ENCODE data around the gene LZIC.

Gene LZIC

GRCh38 chr1:9891207-9891606, 52.0 kb downstream of the LZIC start:
- Histone ChIP-seq H3K4me2 (ENCODE audit: low read length, poor library complexity, severe bottlenecking) (no peak overlapping the region), H3K18ac (ENCODE audit: low read depth in 1 of 2, low read length in 2 of 2) (peak overlapping the region; percentile 22 to 82), H2BK120ac (ENCODE audit: low read depth, low read length) (peak overlapping the region; percentile 89), H3K14ac (ENCODE audit: low read length in 2 of 2) (no peak overlapping the region), H3K27ac (ENCODE audit: low read length, poor library complexity, severe bottlenecking) (peak overlapping the region; percentile 74), H3K4me3 (ENCODE audit: insufficient read depth in 1 of 2, low read depth in 1 of 2, low read length in 2 of 2) (peak overlapping the region in 1 of 2 experiments; percentile 35), H3K79me1 (replicated peaks; ENCODE audit: low read length, poor library complexity, severe bottlenecking) (peaks cover 23% of the 10 kb centered on the region), H2AK5ac (ENCODE audit: low read length, severe bottlenecking) (peak overlapping the region; percentile 19), H3K27me3 (ENCODE audit: control insufficient read depth in 1 of 2, insufficient read depth in 1 of 2, low read length in 2 of 2) (no peaks in the 10 kb centered on the region), H3K4ac (ENCODE audit: low read depth in 1 of 2, low read length in 2 of 2) (peak overlapping the region in 1 of 2 experiments; percentile 82), H3K23ac (ENCODE audit: low read length in 2 of 2) (no peak overlapping the region), H2BK15ac (ENCODE audit: low read depth, poor library complexity, severe bottlenecking) (no peak overlapping the region), H2AFZ (ENCODE audit: low read depth, low read length) (no peak overlapping the region), H3K4me1 (ENCODE audit: control insufficient read depth, insufficient read depth, low read depth, low read length) (peaks cover 33% of the 10 kb centered on the region), H4K91ac (ENCODE audit: low read length) (peak overlapping the region; percentile 90), H3K9ac (ENCODE audit: low read length) (peak overlapping the region; percentile 26), H4K8ac (ENCODE audit: low read length) (peak overlapping the region; percentile 80), H3K36me3 (ENCODE audit: control insufficient read depth in 1 of 2, insufficient read depth in 2 of 2, low read depth in 1 of 2, low read length in 2 of 2) (peaks cover 0 to 15% of the 10 kb centered on the region in 2 experiments), H2BK5ac (ENCODE audit: low read depth, low read length, poor library complexity, severe bottlenecking) (no peak overlapping the region), H3K9me3 (ENCODE audit: control insufficient read depth, low read length) (no peaks in the 10 kb centered on the region), H2BK12ac (ENCODE audit: low read length in 2 of 2) (peak overlapping the region; percentile 3 to 57)
- WGBS: 46% methylated on average over 5 of the region's 5 CpGs
- no peak for DNase-seq

GRCh38 chr1:9890224-9890731, 52.9 kb downstream of the LZIC start:
- H4K91ac ChIP-seq (ENCODE audit: low read length): no peak overlapping the region
- H3K18ac ChIP-seq (ENCODE audit: low read depth in 1 of 2, low read length in 2 of 2): peak overlapping the region in 1 of 2 experiments; percentile 71
- H3K9ac ChIP-seq (ENCODE audit: low read length): peak overlapping the region; percentile 5
- peak overlapping the region; percentile 82 for H3K27ac ChIP-seq (ENCODE audit: low read length, poor library complexity, severe bottlenecking)
- peaks cover 0 to 18% of the 10 kb centered on the region in 2 experiments for H3K36me3 ChIP-seq (ENCODE audit: control insufficient read depth in 1 of 2, insufficient read depth in 2 of 2, low read depth in 1 of 2, low read length in 2 of 2)
- H2BK5ac ChIP-seq (ENCODE audit: low read depth, low read length, poor library complexity, severe bottlenecking): peak overlapping the region; percentile 19
- peak overlapping the region in 1 of 2 experiments; percentile 19 for H3K4me3 ChIP-seq (ENCODE audit: insufficient read depth in 1 of 2, low read depth in 1 of 2, low read length in 2 of 2)
- peak overlapping the region; percentile 79 for H4K8ac ChIP-seq (ENCODE audit: low read length)
- H2AK5ac ChIP-seq (ENCODE audit: low read length, severe bottlenecking): no peak overlapping the region
- peak overlapping the region; percentile 45 for H3K4me2 ChIP-seq (ENCODE audit: low read length, poor library complexity, severe bottlenecking)
- no peak overlapping the region for H2BK12ac ChIP-seq (ENCODE audit: low read length in 2 of 2)
- H3K27me3 ChIP-seq (ENCODE audit: control insufficient read depth in 1 of 2, insufficient read depth in 1 of 2, low read length in 2 of 2): no peaks in the 10 kb centered on the region
- no peak overlapping the region for H3K23ac ChIP-seq (ENCODE audit: low read length in 2 of 2)
- peak overlapping the region in 1 of 2 experiments; percentile 24 for H3K4ac ChIP-seq (ENCODE audit: low read depth in 1 of 2, low read length in 2 of 2)
- peaks cover 36% of the 10 kb centered on the region for H3K4me1 ChIP-seq (ENCODE audit: control insufficient read depth, insufficient read depth, low read depth, low read length)
- peaks cover 25% of the 10 kb centered on the region for H3K79me1 ChIP-seq (replicated peaks; ENCODE audit: low read length, poor library complexity, severe bottlenecking)
- no peak overlapping the region for H2BK15ac ChIP-seq (ENCODE audit: low read depth, poor library complexity, severe bottlenecking)
- H3K9me3 ChIP-seq (ENCODE audit: control insufficient read depth, low read length): no peaks in the 10 kb centered on the region
- no peak overlapping the region for H2BK120ac ChIP-seq (ENCODE audit: low read depth, low read length)
- H3K14ac ChIP-seq (ENCODE audit: low read length in 2 of 2): no peak overlapping the region
- 15% methylated on average over 6 of the region's 6 CpGs for WGBS
- peak; percentile 91 for DNase-seq
- H2AFZ ChIP-seq (ENCODE audit: low read depth, low read length): no peak overlapping the region

DNA sequence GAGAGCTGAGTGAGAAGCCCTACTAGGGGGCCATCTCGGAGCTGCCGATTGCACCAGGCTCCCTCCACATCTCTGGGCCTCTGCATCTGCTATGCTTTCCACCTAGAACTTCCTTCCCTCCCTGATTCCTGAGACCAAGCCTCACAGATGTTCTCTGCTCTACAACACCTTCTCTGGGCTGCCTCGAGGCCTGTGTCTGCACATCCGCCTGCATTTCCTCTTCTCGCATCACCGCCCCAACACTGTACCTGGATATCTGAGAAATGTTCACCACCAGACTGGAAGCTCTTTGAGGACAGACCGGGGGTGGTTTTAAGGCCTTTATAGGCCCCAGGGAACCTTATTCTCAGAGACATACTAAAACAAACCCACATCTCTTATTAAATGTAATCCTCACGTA, 53.8 kb downstream of the LZIC start:
- Histone ChIP-seq H4K91ac (ENCODE audit: low read length) (no peak overlapping the region), H2BK12ac (ENCODE audit: low read length in 2 of 2) (peak overlapping the region in 1 of 2 experiments; percentile 28), H3K9ac (ENCODE audit: low read length) (no peak overlapping the region), H3K9me3 (ENCODE audit: control insufficient read depth, low read length) (no peaks in the 10 kb centered on the region), H2AK5ac (ENCODE audit: low read length, severe bottlenecking) (peak overlapping the region; percentile 54), H2BK15ac (ENCODE audit: low read depth, poor library complexity, severe bottlenecking) (no peak overlapping the region), H3K14ac (ENCODE audit: low read length in 2 of 2) (peak overlapping the region in 1 of 2 experiments; percentile 68), H3K23ac (ENCODE audit: low read length in 2 of 2) (peak overlapping the region in 1 of 2 experiments; percentile 66), H2BK5ac (ENCODE audit: low read depth, low read length, poor library complexity, severe bottlenecking) (no peak overlapping the region), H3K27ac (ENCODE audit: low read length, poor library complexity, severe bottlenecking) (peak overlapping the region; percentile 11), H3K36me3 (ENCODE audit: control insufficient read depth in 1 of 2, insufficient read depth in 2 of 2, low read depth in 1 of 2, low read length in 2 of 2) (peaks cover 0 to 23% of the 10 kb centered on the region in 2 experiments), H3K4me1 (ENCODE audit: control insufficient read depth, insufficient read depth, low read depth, low read length) (peaks cover 36% of the 10 kb centered on the region), H3K4me3 (ENCODE audit: insufficient read depth in 1 of 2, low read depth in 1 of 2, low read length in 2 of 2) (no peak overlapping the region), H3K27me3 (ENCODE audit: control insufficient read depth in 1 of 2, insufficient read depth in 1 of 2, low read length in 2 of 2) (no peaks in the 10 kb centered on the region), H2AFZ (ENCODE audit: low read depth, low read length) (no peak overlapping the region), H4K8ac (ENCODE audit: low read length) (peak overlapping the region; percentile 27), H3K4ac (ENCODE audit: low read depth in 1 of 2, low read length in 2 of 2) (peak overlapping the region in 1 of 2 experiments; percentile 35), H3K4me2 (ENCODE audit: low read length, poor library complexity, severe bottlenecking) (no peak overlapping the region), H3K79me1 (replicated peaks; ENCODE audit: low read length, poor library complexity, severe bottlenecking) (peaks cover 31% of the 10 kb centered on the region), H3K18ac (ENCODE audit: low read depth in 1 of 2, low read length in 2 of 2) (no peak overlapping the region), H2BK120ac (ENCODE audit: low read depth, low read length) (no peak overlapping the region)
- no peak for DNase-seq
- 95% methylated on average over 8 of the region's 8 CpGs for WGBS

- Histone ChIP-seq H2BK5ac (ENCODE audit: low read depth, low read length, poor library complexity, severe bottlenecking) (no peak overlapping the region), H3K36me3 (ENCODE audit: control insufficient read depth in 1 of 2, insufficient read depth in 2 of 2, low read depth in 1 of 2, low read length in 2 of 2) (peaks cover 0 to 28% of the 10 kb centered on the region in 2 experiments), H3K18ac (ENCODE audit: low read depth in 1 of 2, low read length in 2 of 2) (no peak overlapping the region), H2AFZ (ENCODE audit: low read depth, low read length) (no peak overlapping the region), H3K4ac (ENCODE audit: low read depth in 1 of 2, low read length in 2 of 2) (peak overlapping the region in 1 of 2 experiments; percentile 46), H3K27ac (ENCODE audit: low read length, poor library complexity, severe bottlenecking) (no peak overlapping the region), H3K4me3 (ENCODE audit: insufficient read depth in 1 of 2, low read depth in 1 of 2, low read length in 2 of 2) (no peak overlapping the region), H2BK15ac (ENCODE audit: low read depth, poor library complexity, severe bottlenecking) (peak overlapping the region; percentile 13), H2BK120ac (ENCODE audit: low read depth, low read length) (no peak overlapping the region), H3K4me2 (ENCODE audit: low read length, poor library complexity, severe bottlenecking) (no peak overlapping the region), H3K9me3 (ENCODE audit: control insufficient read depth, low read length) (no peaks in the 10 kb centered on the region), H4K91ac (ENCODE audit: low read length) (no peak overlapping the region), H2AK5ac (ENCODE audit: low read length, severe bottlenecking) (peak overlapping the region; percentile 33), H2BK12ac (ENCODE audit: low read length in 2 of 2) (peak overlapping the region in 1 of 2 experiments; percentile 28), H3K79me1 (replicated peaks; ENCODE audit: low read length, poor library complexity, severe bottlenecking) (peaks cover 33% of the 10 kb centered on the region), H3K9ac (ENCODE audit: low read length) (no peak overlapping the region), H3K27me3 (ENCODE audit: control insufficient read depth in 1 of 2, insufficient read depth in 1 of 2, low read length in 2 of 2) (peaks cover 0 to 3% of the 10 kb centered on the region in 2 experiments), H3K23ac (ENCODE audit: low read length in 2 of 2) (no peak overlapping the region), H4K8ac (ENCODE audit: low read length) (peak overlapping the region; percentile 51), H3K4me1 (ENCODE audit: control insufficient read depth, insufficient read depth, low read depth, low read length) (peaks cover 38% of the 10 kb centered on the region), H3K14ac (ENCODE audit: low read length in 2 of 2) (no peak overlapping the region)
- 93% methylated on average over 7 of the region's 9 CpGs for WGBS
- DNase-seq: no peak
Observed at GRCh38 chr1:9888886-9889285, 54.3 kb downstream of the LZIC start.

Data from mesenchymal stem cell (in vitro differentiated cells and primary cell).